ENCODE data around the gene AHCYL2.

DNA sequence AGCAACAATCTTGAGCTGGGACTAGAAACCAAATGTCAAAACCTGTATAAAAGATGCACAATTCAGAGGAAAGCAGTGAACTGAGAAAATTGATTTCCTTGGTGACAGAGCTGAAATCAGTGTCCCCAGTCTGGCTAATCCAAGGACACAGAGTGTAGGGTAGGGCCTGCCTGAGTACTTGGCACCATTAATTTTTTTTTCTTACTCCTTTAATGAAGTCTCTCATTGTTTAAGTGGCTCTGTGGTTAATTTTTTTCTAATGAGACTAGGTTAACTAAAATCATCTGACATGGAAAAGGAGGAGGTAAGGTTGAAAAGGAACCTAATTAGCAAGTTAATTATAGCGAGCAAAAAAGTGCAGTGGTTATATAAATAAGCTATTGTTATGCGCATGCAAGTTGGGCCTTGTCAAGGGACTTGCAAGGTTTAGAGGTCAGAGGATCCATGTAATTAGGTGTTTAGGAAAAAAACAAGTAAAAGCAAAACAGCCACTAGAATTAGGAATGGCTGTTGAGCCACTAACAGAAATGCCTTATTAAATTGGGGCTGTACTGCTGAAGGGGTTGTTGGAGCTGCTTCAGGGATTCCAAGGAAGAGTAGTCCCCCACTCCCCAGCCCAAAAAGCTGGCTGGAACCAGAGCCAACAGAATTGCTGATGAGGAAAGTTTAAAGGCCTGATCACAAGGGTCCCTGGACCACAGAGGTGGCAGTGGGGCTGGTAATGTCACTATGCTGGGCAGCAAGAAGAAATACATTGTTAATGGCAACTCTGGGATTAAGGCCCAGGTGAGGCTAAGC is 150.5 kb downstream of the AHCYL2 start:
- TF ChIP-seq, protein P1, sequence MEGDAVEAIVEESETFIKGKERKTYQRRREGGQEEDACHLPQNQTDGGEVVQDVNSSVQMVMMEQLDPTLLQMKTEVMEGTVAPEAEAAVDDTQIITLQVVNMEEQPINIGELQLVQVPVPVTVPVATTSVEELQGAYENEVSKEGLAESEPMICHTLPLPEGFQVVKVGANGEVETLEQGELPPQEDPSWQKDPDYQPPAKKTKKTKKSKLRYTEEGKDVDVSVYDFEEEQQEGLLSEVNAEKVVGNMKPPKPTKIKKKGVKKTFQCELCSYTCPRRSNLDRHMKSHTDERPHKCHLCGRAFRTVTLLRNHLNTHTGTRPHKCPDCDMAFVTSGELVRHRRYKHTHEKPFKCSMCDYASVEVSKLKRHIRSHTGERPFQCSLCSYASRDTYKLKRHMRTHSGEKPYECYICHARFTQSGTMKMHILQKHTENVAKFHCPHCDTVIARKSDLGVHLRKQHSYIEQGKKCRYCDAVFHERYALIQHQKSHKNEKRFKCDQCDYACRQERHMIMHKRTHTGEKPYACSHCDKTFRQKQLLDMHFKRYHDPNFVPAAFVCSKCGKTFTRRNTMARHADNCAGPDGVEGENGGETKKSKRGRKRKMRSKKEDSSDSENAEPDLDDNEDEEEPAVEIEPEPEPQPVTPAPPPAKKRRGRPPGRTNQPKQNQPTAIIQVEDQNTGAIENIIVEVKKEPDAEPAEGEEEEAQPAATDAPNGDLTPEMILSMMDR (IDR thresholded peaks at IDR 0.05): no peak
- TF ChIP-seq POLR2A (IDR thresholded peaks at IDR 0.05): no peak

Measured in adrenal gland (tissue), 5 donors.